Transverse colon (tissue), 4 donors: Measurements from ENCODE around the gene MCOLN3. TPM values are rescaled to one million over a fixed set of nuclear protein-coding genes. Genes with fewer than 3 reads are reported as not detected.

Experiments
- DNase-seq: peaks from one replicate; pipeline ENCODE4 v3.0.0-alpha.2; 2019
- H3K27ac ChIP-seq, 4 donors: fragments of 200-600 bp; sonication (generic); 2 replicates each; pipeline ENCODE4 v1.5.1; 2016 to 2018; ENCODE audit warnings: inconsistent platforms in 4 of 4
- H3K27me3 ChIP-seq: fragments of 200-600 bp; sonication (generic); 2 replicates; pipeline ENCODE4 v1.5.1; 2017; ENCODE audit warnings: inconsistent platforms
- H3K36me3 ChIP-seq, 4 donors: fragments of 200-600 bp; sonication (generic); 2 replicates each; pipeline ENCODE4 v1.5.1; 2017 to 2019; ENCODE audit warnings: inconsistent platforms in 4 of 4
- H3K4me1 ChIP-seq, 4 donors: fragments of 200-600 bp; sonication (generic); 2 replicates each; pipeline ENCODE4 v1.5.1; 2017 to 2020; ENCODE audit warnings: inconsistent platforms in 4 of 4
- H3K4me3 ChIP-seq, 4 donors: fragments of 200-600 bp; sonication (generic); 1 replicate in 1 of 4; 2 replicates in 3 of 4; pipeline versions ENCODE4 v1.5.1 to v1.6.1; 2017 to 2019; ENCODE audit warnings: inconsistent platforms in 4 of 4
- H3K9me3 ChIP-seq, 2 donors: fragments of 200-600 bp; sonication (generic); 2 replicates each; pipeline ENCODE4 v1.5.1; 2017 to 2019; ENCODE audit warnings: inconsistent platforms in 2 of 2
- CTCF ChIP-seq, 5 experiments: fragments of 200-600 bp in 3 of 5; fragments of 450-650 bp in 2 of 5; sonication (generic) in 3 of 5; IDR thresholded peaks; 1 replicate in 2 of 5; 2 replicates in 3 of 5; pipeline ENCODE4 v1.5.1; 2016 to 2017; ENCODE audit warnings: antibody characterized with exemption in 5 of 5, inconsistent platforms in 3 of 5, mild to moderate bottlenecking in 2 of 5, moderate library complexity in 1 of 5
- EP300 ChIP-seq: sonication (generic); formaldehyde crosslinking; IDR thresholded peaks from one replicate; pipeline ENCODE4 v1.6.1; 2017; ENCODE audit warnings: antibody characterized with exemption, low read depth
- POLR2A ChIP-seq: fragments of 450-650 bp; IDR thresholded peaks from one replicate; pipeline ENCODE4 v1.6.1; 2016; ENCODE audit warnings: antibody characterized with exemption, mild to moderate bottlenecking, moderate library complexity
- POLR2AphosphoS5 ChIP-seq, 3 donors: sonication (generic); formaldehyde crosslinking; IDR thresholded peaks; one replicate each; pipeline ENCODE4 v1.6.1; 2016; ENCODE audit warnings: antibody characterized with exemption in 3 of 3
- WGBS, 2 donors: methylation state at CpG; one replicate each; pipeline ENCODE4 v1.1.5; 2018; ENCODE audit warnings: low coverage in 1 of 2; 5-methylcytosine and 5-hydroxymethylcytosine counted together
- in situ Hi-C, 4 donors: fragments of 200-750 bp; cut with MboI; loops; one replicate each; pipeline versions ENCODE4 v1.15.0 to v1.15.1; 2017; ENCODE audit warnings: low sequenced_read_pairs in 3 of 4, low pct_ligation_motif_present in 1 of 4, low pct_unique_long_range_greater_than_20kb in 1 of 4
- intact Hi-C: fragments of 100-400 bp; cut with DNase I; formaldehyde crosslinking; loops from one replicate; pipeline ENCODE4 v1.15.1; 2023; ENCODE audit warnings: low total_unique reads
- total RNA-seq, 4 donors: library from RNA; depleted of rRNA; stranded (reverse); fragments of >200 nt; gene quantifications; one replicate each; pipeline ENCODE4 v1.1.0, GENCODE V29; 2016

The MCOLN3 gene
- total RNA-seq, 4 donors from 2014 or later = 1.9 to 7.6 TPM; not detected in 2

- no peak overlapping the region for H3K4me3 ChIP-seq
- peaks cover 0 to 14% (median 7%) of the 10 kb centered on the region in 4 donors for H3K4me1 ChIP-seq
- intact Hi-C loops = no loop called here
- peaks cover 73% of the 10 kb centered on the region for H3K27me3 ChIP-seq
- no peak overlapping the region for H3K27ac ChIP-seq
- DNase-seq = no peak
- in situ Hi-C loops = loop anchor here in 1 of 4 donors (25.0 kb wide), 1 partner anchor 262 kb away; no protein-coding TSS in a partner anchor
- 32 to 41% methylated on average over 8 to 11 of the region's 11 CpGs for WGBS, 2 donors
- H3K9me3 ChIP-seq = no peaks in the 10 kb centered on the region
- TF ChIP-seq POLR2A = no peak
- no peak for TF ChIP-seq CTCF (IDR thresholded peaks at IDR 0.05)
- no peak for TF ChIP-seq EP300
- TF ChIP-seq POLR2AphosphoS5 (IDR thresholded peaks at IDR 0.05) = no peak
- H3K36me3 ChIP-seq = no peaks in the 10 kb centered on the region
Observed at GRCh38 chr1:85049735-85050166, 1.5 kb upstream of the MCOLN3 start.

GRCh38 chr1:85047472-85048295, 616 bp downstream of the MCOLN3 start:
- peaks cover 0 to 14% (median 7%) of the 10 kb centered on the region in 4 donors for H3K4me1 ChIP-seq
- peak overlapping the region; percentile 16 to 61 (median 44) for H3K4me3 ChIP-seq
- peak; percentile 10 for DNase-seq
- WGBS, 2 donors = 11 to 16% methylated on average over 6 to 50 of the region's 55 CpGs
- in situ Hi-C loops = loop anchor here in 1 of 4 donors (25.0 kb wide), 1 partner anchor 260 kb away; no protein-coding TSS in a partner anchor
- TF ChIP-seq EP300 (no peak), POLR2AphosphoS5 (IDR thresholded peaks at IDR 0.05) (no peak), POLR2A (no peak), CTCF (IDR thresholded peaks at IDR 0.05) (no peak)
- no peaks in the 10 kb centered on the region for H3K36me3 ChIP-seq
- no peaks in the 10 kb centered on the region for H3K9me3 ChIP-seq
- peaks cover 79% of the 10 kb centered on the region for H3K27me3 ChIP-seq
- H3K27ac ChIP-seq = no peak overlapping the region
- intact Hi-C loops = no loop called here

GRCh38 chr1:85047144-85047471, 1.2 kb downstream of the MCOLN3 start:
- DNase-seq = no peak
- peaks cover 75% of the 10 kb centered on the region for H3K27me3 ChIP-seq
- in situ Hi-C loops = loop anchor here in 1 of 4 donors (25.0 kb wide), 1 partner anchor 260 kb away; no protein-coding TSS in a partner anchor
- intact Hi-C loops = no loop called here
- H3K4me3 ChIP-seq = peak overlapping the region in 1 of 4 donors; percentile 55
- no peak for TF ChIP-seq EP300
- no peak for TF ChIP-seq POLR2A
- no peak for TF ChIP-seq CTCF (IDR thresholded peaks at IDR 0.05)
- TF ChIP-seq POLR2AphosphoS5 (IDR thresholded peaks at IDR 0.05) = no peak
- WGBS, 2 donors = 62 to 77% methylated on average over 4 to 12 of the region's 12 CpGs
- no peaks in the 10 kb centered on the region for H3K9me3 ChIP-seq
- peaks cover 0 to 14% (median 7%) of the 10 kb centered on the region in 4 donors for H3K4me1 ChIP-seq
- H3K27ac ChIP-seq = no peak overlapping the region
- H3K36me3 ChIP-seq = no peaks in the 10 kb centered on the region

- no peak for DNase-seq
- intact Hi-C loops (no loop called here), in situ Hi-C loops (loop anchor here in 1 of 4 donors (25.0 kb wide), 1 partner anchor 255 kb away; no protein-coding TSS in a partner anchor)
- H3K4me3 ChIP-seq = no peak overlapping the region
- no peak overlapping the region for H3K27ac ChIP-seq
- peaks cover 30% of the 10 kb centered on the region for H3K27me3 ChIP-seq
- TF ChIP-seq POLR2AphosphoS5 (IDR thresholded peaks at IDR 0.05) = no peak
- no peak for TF ChIP-seq CTCF (IDR thresholded peaks at IDR 0.05)
- TF ChIP-seq EP300 = no peak
- TF ChIP-seq POLR2A = no peak
- H3K9me3 ChIP-seq = no peaks in the 10 kb centered on the region
- H3K4me1 ChIP-seq = peaks cover 0 to 2% (median 0%) of the 10 kb centered on the region in 4 donors
- no peaks in the 10 kb centered on the region for H3K36me3 ChIP-seq
Observed at GRCh38 chr1:85042413-85042812, 5.9 kb downstream of the MCOLN3 start.
